Fibroblast of skin of left biceps (primary cell): ENCODE results near the gene SCAMP2.

ENCODE experiments used
- DNase-seq, 2 experiments: peaks; one replicate each; pipeline ENCODE4 v3.0.0-alpha.2; 2013; ENCODE audit warnings: low read depth in 2 of 2

SCAMP2 gene

GRCh38 chr15:74839526-74840395, 33.4 kb downstream of the SCAMP2 start:
- no peak for DNase-seq

GRCh38 chr15:74838746-74839525, 34.2 kb downstream of the SCAMP2 start:
- no peak for DNase-seq

- no peak for DNase-seq
Observed at GRCh38 chr15:74838137-74838516, 35.0 kb downstream of the SCAMP2 start.

- no peak for DNase-seq
Observed at GRCh38 chr15:74837482-74838136, 35.6 kb downstream of the SCAMP2 start.

DNA sequence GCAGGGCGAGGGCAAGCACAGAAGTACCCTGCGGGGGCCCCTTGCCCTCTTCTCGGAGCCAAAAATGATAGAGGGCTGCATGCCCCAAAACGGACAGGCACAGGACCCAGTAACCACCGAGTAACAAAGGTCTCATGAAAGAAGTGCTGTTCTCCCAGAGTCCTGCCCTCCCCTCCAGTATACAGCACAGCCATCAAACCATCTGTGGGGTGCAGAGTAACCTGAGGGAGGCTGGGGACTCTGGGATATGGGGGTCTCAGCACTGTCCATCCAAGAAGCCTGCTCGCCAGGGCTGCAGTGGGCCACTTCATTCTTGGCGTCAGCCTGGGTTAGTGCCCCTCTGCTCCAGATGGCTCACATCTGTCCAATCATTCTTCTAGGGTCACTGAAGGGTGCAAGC, 36.3 kb downstream of the SCAMP2 start:
- no peak for DNase-seq

DNA sequence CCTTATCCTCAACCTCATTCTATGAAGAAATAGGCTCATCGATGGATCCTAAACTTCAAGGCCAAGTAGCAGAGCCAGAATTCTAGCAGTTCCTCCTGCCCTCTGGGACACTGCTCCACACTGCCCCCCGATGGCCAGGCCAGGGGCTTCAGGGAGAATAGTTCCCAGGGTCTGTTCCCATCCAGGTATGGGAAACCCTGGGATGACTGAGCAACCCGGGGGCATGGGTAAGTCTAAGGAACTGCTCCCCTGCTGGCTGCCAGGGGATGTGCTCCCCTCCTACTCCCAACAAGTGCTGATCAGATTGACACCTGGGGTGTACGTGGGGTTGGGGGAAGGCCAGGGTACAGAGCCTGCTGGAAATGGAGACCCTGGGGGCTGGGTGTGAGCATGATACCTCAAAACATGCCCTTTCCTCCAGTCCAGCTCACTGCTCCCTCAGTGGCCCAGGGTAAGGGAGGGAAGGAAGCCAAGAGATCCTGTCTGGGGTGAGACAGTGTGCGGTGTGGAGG, 37.8 kb downstream of the SCAMP2 start:
- no peak for DNase-seq

- DNase-seq, result no peak
Observed at GRCh38 chr15:74833376-74834107, 39.6 kb downstream of the SCAMP2 start.

DNA sequence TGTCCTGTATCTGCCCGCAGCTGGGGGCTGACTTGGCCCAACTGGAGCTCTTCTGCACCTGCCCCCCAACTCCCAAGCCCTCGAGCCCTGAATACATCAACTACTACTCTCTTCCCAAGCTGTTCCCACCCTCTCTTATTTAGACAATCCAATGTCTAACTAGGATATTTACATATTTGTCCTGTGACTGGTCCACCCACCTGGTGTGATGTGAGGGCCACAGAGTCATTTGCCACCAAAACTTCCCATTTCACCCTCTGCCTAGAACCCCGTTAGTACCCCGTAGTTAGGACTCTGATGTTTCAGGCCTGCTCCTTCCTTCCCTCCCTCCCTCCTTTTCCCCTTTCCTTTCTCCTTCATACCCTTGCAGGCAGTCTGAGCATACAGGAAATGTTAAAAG, 40.3 kb downstream of the SCAMP2 start:
- no peak for DNase-seq

- DNase-seq, result no peak
Observed at GRCh38 chr15:74831813-74832495, 41.2 kb downstream of the SCAMP2 start.

DNA sequence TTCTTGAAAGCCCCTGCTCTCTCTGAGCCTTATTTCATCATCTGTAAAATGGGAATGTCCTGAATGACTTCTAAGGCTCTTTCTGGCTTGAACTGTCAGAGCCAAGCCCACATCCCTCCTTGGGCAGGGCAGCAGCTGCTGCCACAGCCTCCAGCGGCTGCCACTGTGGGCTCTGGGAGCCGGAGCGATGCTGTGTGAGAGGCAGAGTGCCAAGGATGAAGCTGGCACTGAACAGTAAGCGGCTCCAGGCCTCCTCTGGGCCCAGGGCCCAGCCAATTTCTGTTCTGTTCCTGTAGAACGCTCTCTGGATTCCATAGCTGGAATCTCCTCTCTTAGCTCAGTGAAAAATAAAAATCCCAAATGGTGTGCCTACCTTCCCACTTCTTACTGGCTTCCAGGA, 42.3 kb downstream of the SCAMP2 start:
- no peak for DNase-seq

DNA sequence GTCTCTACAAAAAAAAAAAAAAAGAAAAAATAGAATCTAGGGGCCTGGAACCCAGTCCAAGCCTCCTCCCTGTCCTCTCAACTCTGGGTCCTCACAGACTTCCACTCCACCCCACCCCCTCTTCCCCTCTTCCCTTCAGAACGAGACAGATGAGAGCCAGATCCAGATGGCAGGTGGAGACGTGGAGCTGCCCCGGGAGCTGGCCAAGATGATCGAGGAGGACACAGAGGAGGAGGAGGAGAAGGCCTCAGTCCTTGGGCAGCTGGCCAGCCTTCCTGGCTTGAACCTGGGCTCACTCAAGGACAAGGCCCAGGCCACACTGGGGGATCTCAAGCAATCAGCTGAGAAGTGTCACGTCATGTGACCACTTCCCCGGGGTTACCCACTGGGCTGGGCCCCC, 43.2 kb downstream of the SCAMP2 start:
- DNase-seq, result no peak

DNA sequence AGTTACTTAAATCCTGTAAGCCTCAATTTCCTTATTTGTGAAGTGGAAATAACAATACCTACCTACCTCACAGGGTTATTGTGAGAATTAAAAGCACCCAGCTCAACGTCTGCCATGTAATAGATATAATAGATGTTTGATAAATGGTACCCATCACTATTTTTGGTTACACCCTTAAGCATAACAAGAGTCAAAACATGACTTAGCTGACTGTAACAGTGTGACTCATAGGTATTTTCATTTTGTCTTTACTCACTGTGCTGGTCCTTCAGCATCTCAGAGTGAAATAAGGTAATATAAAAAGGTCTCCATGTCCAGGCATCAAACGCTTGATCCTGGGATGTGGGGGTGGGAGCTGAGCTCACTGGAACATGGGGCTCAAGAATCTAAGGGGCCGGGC, 43.7 kb downstream of the SCAMP2 start:
- no peak for DNase-seq

DNA sequence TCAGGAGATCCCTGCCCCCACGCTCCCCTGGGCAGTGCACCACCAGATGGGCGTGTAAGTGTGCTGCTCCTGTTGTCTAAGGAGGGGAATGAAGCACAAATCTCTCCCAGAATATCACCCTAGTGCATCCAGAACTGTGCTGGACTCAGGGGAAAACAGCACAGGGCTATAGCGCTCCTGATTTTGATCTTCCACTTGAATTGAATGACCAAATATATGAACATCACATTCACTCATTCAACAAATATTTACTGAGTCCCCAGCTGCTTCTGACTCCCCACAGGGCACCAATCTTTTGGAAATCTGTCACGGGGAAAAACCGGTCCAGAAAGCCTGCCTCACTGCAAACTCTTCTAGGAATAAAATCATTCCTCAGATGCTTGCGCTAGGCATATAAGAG, 44.3 kb downstream of the SCAMP2 start:
- DNase-seq, result no peak

GRCh38 chr15:74827614-74828013, 45.6 kb downstream of the SCAMP2 start:
- DNase-seq, result no peak

GRCh38 chr15:74826921-74827320, 46.2 kb downstream of the SCAMP2 start:
- DNase-seq, result no peak

DNA sequence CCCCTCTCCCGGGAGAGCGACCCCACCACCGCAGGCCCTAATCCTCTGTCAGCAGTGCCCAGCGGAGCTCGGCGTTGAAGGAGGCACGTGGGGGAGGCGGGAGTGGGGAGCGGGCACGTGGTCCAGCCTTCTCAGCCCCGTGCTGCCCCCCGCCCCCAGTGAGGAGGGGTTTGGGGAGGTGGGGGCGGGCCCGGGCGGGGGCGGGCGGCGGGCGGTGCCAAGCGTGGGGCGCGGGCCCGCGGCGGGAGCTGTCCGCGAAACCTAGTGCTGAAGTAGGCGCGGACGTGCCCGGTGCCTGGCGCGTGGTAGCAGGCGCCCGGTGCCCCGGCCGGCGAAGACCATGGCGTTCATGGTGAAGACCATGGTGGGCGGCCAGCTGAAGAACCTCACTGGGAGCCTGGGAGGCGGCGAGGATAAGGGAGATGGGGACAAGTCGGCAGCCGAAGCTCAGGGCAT, 46.8 kb downstream of the SCAMP2 start, which contains the start of gene CPLX3:
CPLX3 (plus strand) TSS at position 264 of the 456 bp plus-strand sequence; CDS start at position 341, 77 bp downstream.
- no peak for DNase-seq

DNA sequence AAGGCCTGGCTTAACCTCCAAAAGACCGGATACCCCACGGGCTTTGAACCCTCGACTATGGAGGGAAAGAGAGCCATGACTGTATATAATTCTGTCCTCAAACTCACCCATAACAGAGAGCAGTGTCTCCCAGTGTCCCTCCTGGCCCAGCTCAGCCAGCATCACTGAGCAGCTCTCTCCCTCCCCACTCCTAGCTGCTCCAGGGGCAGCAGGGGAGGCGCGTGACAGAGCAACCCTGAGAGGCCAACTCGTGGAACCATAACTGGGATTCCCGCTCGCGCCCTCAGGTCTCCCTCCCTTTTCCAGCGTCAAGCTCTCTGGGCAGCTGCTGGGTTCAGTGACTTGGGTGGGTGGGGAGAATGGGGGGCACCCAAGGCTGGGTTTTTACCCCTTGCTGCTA, 47.3 kb downstream of the SCAMP2 start:
- DNase-seq, result no peak

- no peak for DNase-seq
Observed at GRCh38 chr15:74824976-74825375, 48.2 kb downstream of the SCAMP2 start.

- no peak for DNase-seq
Observed at GRCh38 chr15:74823324-74823723, 49.8 kb downstream of the SCAMP2 start.

GRCh38 chr15:74822233-74822632, 50.9 kb downstream of the SCAMP2 start:
- no peak for DNase-seq

DNA sequence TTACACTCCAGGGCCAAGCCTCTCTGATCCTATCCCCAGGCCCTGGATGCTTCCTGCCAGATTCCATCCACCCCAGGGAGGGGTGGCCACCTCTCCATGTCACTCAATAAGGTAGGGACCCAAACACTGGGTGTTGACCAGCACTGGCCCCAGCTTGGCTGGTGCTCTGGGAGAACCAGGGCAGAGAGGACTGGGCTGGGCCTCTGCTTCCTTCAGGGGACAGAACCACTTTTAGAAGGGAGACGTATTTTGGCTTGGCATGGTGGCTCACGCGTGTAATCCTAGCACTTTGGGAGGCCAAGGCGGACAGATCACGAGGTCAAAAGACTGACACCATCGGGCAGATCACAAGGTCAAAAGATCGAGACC, 51.4 kb downstream of the SCAMP2 start:
- no peak for DNase-seq
